Gastrocnemius medialis (tissue), 4 donors: ENCODE measurements around the gene ZDHHC13. TPM values are rescaled to one million over a fixed set of nuclear protein-coding genes. Genes with fewer than 3 reads are reported as not detected.

Experiments
- ATAC-seq, 2 donors: fragments of 150-250 bp; one replicate each; pipeline ENCODE4 v1.9.1; 2016
- DNase-seq, 2 donors: peaks; one replicate each; pipeline ENCODE4 v3.0.0-alpha.2; 2019
- H3K27ac ChIP-seq, 4 donors: fragments of 200-600 bp; sonication (generic); 1 replicate in 1 of 4; 2 replicates in 3 of 4; pipeline ENCODE4 v1.5.1; 2016 to 2018; ENCODE audit warnings: mild to moderate bottlenecking in 2 of 4, moderate library complexity in 1 of 4
- H3K27me3 ChIP-seq, 3 donors: fragments of 200-600 bp; sonication (generic) in 2 of 3; 1 replicate in 1 of 3; 2 replicates in 2 of 3; pipeline versions ENCODE4 v1.5.1 to v1.6.0; 2016 to 2019; ENCODE audit warnings: mild to moderate bottlenecking in 1 of 3, moderate library complexity in 1 of 3
- H3K36me3 ChIP-seq, 2 donors: fragments of 200-600 bp; sonication (generic) in 1 of 2; one replicate each; pipeline ENCODE4 v1.5.1; 2017 to 2018
- H3K4me1 ChIP-seq, 2 donors: fragments of 200-600 bp; sonication (generic) in 1 of 2; one replicate each; pipeline ENCODE4 v1.5.1; 2016 to 2017; ENCODE audit warnings: mild to moderate bottlenecking in 2 of 2
- H3K4me3 ChIP-seq, 4 donors: fragments of 200-600 bp; sonication (generic) in 3 of 4; 1 replicate in 1 of 4; 2 replicates in 3 of 4; pipeline ENCODE4 v1.5.1; 2016 to 2019; ENCODE audit warnings: mild to moderate bottlenecking in 2 of 4
- H3K9me3 ChIP-seq, 3 donors: fragments of 200-600 bp; sonication (generic) in 2 of 3; 1 replicate in 1 of 3; 2 replicates in 2 of 3; pipeline ENCODE4 v1.5.1; 2016 to 2019
- POLR2A ChIP-seq, 2 donors: fragments of 450-650 bp; IDR thresholded peaks; one replicate each; pipeline ENCODE4 v1.6.1; 2017; ENCODE audit warnings: antibody characterized with exemption in 2 of 2, mild to moderate bottlenecking in 2 of 2, moderate library complexity in 2 of 2
- in situ Hi-C, 4 donors: fragments of 200-750 bp; cut with MboI; loops; one replicate each; pipeline versions ENCODE4 v1.15.0 to v1.8.0; 2017; ENCODE audit warnings: low sequenced_read_pairs in 4 of 4
- intact Hi-C: fragments of 100-400 bp; cut with DNase I; formaldehyde crosslinking; loops from one replicate; pipeline ENCODE4 v1.15.1; 2023; ENCODE audit warnings: low total_unique reads
- total RNA-seq, 4 donors: library from RNA; depleted of rRNA; stranded (reverse); fragments of >200 nt; gene quantifications; one replicate each; pipeline versions ENCODE4 v1.1.0 to v1.2.3, GENCODE V29; 2016
- TF ChIP-seq, protein P1 (sequence below), 5 experiments: fragments of 450-650 bp in 3 of 5; fragments of 200-600 bp in 2 of 5; sonication (generic) in 2 of 5; IDR thresholded peaks in 4 of 5; conservative IDR thresholded peaks in 1 of 5; 1 replicate in 4 of 5; 2 replicates in 1 of 5; pipeline ENCODE4 v1.5.1; 2016 to 2019; ENCODE audit warnings: antibody characterized with exemption in 5 of 5, mild to moderate bottlenecking in 3 of 5, moderate library complexity in 3 of 5

ZDHHC13 gene
- total RNA-seq, 4 donors from 2014 or later: 1.4 to 6.4 (median 3.5) TPM

DNA sequence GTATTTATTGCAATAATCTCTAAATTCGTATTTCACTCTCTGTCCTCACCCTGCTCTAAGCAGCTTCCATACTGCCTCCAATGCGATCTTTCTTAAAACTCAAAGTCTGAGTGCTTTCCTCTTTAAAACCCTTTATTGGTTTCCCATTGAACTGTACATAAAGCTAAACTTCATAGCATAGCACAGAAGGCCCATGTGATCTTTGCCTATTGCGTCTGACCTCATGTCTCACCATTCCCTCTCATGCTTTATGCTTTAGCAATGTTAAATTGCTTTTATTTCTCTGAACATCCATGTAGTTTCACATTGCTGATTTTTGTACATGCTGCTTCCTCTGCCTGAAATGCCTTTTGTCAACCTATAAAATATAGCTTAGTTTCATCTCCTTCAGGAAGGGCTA is 28.4 kb downstream of the ZDHHC13 start:
- DNase-seq (no peak), ATAC-seq (no peak)
- H3K9me3 ChIP-seq: no peaks in the 10 kb centered on the region
- no peak overlapping the region for H3K4me3 ChIP-seq
- H3K27ac ChIP-seq: no peak overlapping the region
- no peaks in the 10 kb centered on the region for H3K4me1 ChIP-seq
- TF ChIP-seq, protein P1, sequence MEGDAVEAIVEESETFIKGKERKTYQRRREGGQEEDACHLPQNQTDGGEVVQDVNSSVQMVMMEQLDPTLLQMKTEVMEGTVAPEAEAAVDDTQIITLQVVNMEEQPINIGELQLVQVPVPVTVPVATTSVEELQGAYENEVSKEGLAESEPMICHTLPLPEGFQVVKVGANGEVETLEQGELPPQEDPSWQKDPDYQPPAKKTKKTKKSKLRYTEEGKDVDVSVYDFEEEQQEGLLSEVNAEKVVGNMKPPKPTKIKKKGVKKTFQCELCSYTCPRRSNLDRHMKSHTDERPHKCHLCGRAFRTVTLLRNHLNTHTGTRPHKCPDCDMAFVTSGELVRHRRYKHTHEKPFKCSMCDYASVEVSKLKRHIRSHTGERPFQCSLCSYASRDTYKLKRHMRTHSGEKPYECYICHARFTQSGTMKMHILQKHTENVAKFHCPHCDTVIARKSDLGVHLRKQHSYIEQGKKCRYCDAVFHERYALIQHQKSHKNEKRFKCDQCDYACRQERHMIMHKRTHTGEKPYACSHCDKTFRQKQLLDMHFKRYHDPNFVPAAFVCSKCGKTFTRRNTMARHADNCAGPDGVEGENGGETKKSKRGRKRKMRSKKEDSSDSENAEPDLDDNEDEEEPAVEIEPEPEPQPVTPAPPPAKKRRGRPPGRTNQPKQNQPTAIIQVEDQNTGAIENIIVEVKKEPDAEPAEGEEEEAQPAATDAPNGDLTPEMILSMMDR (IDR thresholded peaks at IDR 0.05 in 4 of 5, conservative IDR thresholded peaks at IDR 0.05 in 1 of 5): no peak
- no peak for TF ChIP-seq POLR2A (IDR thresholded peaks at IDR 0.05)
- intact Hi-C loops (no loop called here), in situ Hi-C loops (no loop called here)
- H3K27me3 ChIP-seq: no peaks in the 10 kb centered on the region
- no peaks in the 10 kb centered on the region for H3K36me3 ChIP-seq

DNA sequence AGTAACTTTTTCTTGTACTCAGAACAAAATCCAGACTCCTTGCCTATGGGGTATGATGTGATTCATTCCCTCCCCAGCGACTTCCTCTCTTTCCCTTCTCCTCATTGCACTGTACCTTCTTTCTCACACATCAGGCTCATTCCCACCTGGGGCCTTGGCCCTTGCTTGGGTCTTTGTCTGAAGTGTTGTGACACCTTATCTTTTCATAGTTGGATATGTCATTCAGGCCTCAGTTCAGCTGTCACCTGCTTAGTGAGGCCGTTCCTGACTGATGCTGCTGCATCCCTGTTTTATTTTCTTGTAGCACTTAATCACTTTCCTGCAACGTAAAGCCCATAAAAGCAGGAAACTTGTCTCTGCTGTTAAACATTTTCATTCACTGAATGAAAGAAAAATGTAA is 39.9 kb downstream of the ZDHHC13 start:
- intact Hi-C loops (no loop called here), in situ Hi-C loops (no loop called here)
- TF ChIP-seq, protein P1 (IDR thresholded peaks at IDR 0.05 in 4 of 5, conservative IDR thresholded peaks at IDR 0.05 in 1 of 5): no peak
- TF ChIP-seq POLR2A (IDR thresholded peaks at IDR 0.05): no peak
- DNase-seq (no peak), ATAC-seq (no peak)
- Histone ChIP-seq H3K27ac (no peak overlapping the region), H3K36me3 (no peaks in the 10 kb centered on the region), H3K9me3 (no peaks in the 10 kb centered on the region), H3K4me1 (no peaks in the 10 kb centered on the region), H3K27me3 (no peaks in the 10 kb centered on the region), H3K4me3 (no peak overlapping the region)

DNA sequence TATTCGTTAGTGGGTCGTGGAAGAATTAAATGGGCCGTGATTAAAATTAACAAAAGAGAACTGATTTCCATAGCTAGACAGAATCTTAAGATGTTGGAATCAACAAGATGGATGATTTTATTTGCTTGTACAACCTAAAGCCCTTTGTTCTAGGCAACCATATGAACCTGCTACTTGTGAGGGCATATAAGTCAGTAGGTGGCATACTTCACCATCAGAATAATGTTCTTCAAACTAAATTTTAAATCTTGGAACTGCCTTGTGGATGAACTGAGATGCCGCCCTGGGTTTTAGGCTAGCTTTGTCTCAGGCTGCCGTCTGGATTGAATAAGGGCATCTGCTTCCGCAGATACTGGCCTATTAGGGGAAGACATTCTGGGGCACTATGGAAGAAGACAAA is 43.9 kb downstream of the ZDHHC13 start:
- in situ Hi-C loops: no loop called here
- Histone ChIP-seq H3K9me3 (no peaks in the 10 kb centered on the region), H3K4me3 (no peak overlapping the region), H3K27ac (no peak overlapping the region), H3K27me3 (no peaks in the 10 kb centered on the region), H3K36me3 (peaks cover 0 to 7% of the 10 kb centered on the region in 2 donors), H3K4me1 (no peaks in the 10 kb centered on the region)
- DNase-seq (no peak), ATAC-seq (peak in 1 of 2 donors; percentile 61)
- no peak for TF ChIP-seq POLR2A (IDR thresholded peaks at IDR 0.05)
- TF ChIP-seq, protein P1 (IDR thresholded peaks at IDR 0.05 in 4 of 5, conservative IDR thresholded peaks at IDR 0.05 in 1 of 5): peak in 2 of 5 experiments; percentile 4 to 29
- intact Hi-C loops: loop anchor here (5.0 to 10.0 kb wide), 2 partner anchors 86 to 391 kb away; no protein-coding TSS in a partner anchor

DNA sequence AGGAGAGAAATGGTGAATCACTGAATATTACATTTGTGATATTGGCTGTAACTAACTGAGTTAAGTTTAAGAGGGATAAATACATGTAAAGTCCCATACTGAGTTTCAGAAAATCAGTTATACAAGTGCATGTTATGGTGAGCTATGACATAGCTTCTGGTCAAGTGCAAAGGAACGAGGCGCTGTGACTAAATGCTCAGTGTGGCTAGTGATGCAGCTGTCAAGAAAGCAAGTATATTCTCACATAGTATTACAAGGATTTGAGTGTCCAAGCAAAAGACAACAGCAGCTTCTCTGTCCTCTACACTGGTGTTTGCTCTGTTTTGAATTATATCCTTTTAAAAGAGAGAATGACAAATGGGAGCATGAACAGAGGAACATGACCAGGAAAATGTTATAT is 44.7 kb downstream of the ZDHHC13 start:
- in situ Hi-C loops (no loop called here), intact Hi-C loops (loop anchor here (5.0 to 10.0 kb wide), 2 partner anchors 87 to 391 kb away; no protein-coding TSS in a partner anchor)
- peaks cover 0 to 7% of the 10 kb centered on the region in 2 donors for H3K36me3 ChIP-seq
- no peaks in the 10 kb centered on the region for H3K4me1 ChIP-seq
- DNase-seq (no peak), ATAC-seq (no peak)
- no peak overlapping the region for H3K27ac ChIP-seq
- TF ChIP-seq, protein P1 (IDR thresholded peaks at IDR 0.05 in 4 of 5, conservative IDR thresholded peaks at IDR 0.05 in 1 of 5): no peak
- TF ChIP-seq POLR2A (IDR thresholded peaks at IDR 0.05): no peak
- no peaks in the 10 kb centered on the region for H3K27me3 ChIP-seq
- no peaks in the 10 kb centered on the region for H3K9me3 ChIP-seq
- no peak overlapping the region for H3K4me3 ChIP-seq

DNA sequence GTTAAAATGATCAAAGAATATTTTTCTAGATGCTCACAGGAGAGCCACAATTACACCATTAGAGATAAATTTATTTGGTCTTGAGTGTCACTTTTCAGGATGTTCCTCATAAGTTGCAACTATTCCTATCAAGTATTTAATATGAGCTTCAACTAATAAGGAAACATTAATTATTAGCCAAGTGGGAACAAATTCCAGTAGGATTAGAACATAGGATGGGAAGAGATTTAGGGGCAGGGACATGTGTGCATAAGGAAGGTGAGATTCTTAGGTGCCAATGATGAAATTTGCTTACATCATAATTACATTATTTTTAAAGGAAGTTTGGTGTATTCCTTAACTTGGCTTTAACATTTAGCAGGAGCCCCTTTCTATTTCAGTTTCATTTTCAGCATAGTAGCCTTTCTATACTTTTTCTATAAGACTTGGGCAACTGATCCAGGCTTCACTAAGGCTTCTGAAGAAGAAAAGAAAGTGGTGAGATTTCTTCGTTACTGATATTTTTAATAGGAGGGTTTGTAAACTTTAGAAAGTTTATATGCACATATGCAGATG is 46.1 kb downstream of the ZDHHC13 start:
- intact Hi-C loops: loop anchor here (5.0 to 10.0 kb wide), 2 partner anchors 88 to 389 kb away; no protein-coding TSS in a partner anchor
- in situ Hi-C loops: no loop called here

More for the DNA sequence above, 46.1 kb downstream of the ZDHHC13 start:
- H3K4me1 ChIP-seq: no peaks in the 10 kb centered on the region
- ATAC-seq: no peak
- no peak overlapping the region for H3K27ac ChIP-seq
- no peak for TF ChIP-seq POLR2A (IDR thresholded peaks at IDR 0.05)
- TF ChIP-seq, protein P1 (IDR thresholded peaks at IDR 0.05 in 4 of 5, conservative IDR thresholded peaks at IDR 0.05 in 1 of 5): no peak
- peaks cover 0 to 7% of the 10 kb centered on the region in 2 donors for H3K36me3 ChIP-seq
- no peaks in the 10 kb centered on the region for H3K9me3 ChIP-seq
- H3K27me3 ChIP-seq: no peaks in the 10 kb centered on the region
- no peak for DNase-seq
- no peak overlapping the region for H3K4me3 ChIP-seq
